Occipital lobe (tissue), 2 donors: ENCODE results near the gene ASB10. TPM values are rescaled to one million over a fixed set of nuclear protein-coding genes. Genes with fewer than 3 reads are reported as not detected.
A peak's percentile ranks its signal among the peaks of the same experiment; 100 is the strongest.

ENCODE experiments used
- DNase-seq: peaks from one replicate; lab custom pipeline; 2025; lab: John Stamatoyannopoulos, UW
- total RNA-seq: library from RNA; depleted of rRNA; stranded (reverse); fragments of >200 nt; gene quantifications from one replicate; pipeline ENCODE4 v1.2.3, GENCODE V29; 2014

Gene ASB10
- total RNA-seq, 1 donor from 2014 or later = not detected

DNA sequence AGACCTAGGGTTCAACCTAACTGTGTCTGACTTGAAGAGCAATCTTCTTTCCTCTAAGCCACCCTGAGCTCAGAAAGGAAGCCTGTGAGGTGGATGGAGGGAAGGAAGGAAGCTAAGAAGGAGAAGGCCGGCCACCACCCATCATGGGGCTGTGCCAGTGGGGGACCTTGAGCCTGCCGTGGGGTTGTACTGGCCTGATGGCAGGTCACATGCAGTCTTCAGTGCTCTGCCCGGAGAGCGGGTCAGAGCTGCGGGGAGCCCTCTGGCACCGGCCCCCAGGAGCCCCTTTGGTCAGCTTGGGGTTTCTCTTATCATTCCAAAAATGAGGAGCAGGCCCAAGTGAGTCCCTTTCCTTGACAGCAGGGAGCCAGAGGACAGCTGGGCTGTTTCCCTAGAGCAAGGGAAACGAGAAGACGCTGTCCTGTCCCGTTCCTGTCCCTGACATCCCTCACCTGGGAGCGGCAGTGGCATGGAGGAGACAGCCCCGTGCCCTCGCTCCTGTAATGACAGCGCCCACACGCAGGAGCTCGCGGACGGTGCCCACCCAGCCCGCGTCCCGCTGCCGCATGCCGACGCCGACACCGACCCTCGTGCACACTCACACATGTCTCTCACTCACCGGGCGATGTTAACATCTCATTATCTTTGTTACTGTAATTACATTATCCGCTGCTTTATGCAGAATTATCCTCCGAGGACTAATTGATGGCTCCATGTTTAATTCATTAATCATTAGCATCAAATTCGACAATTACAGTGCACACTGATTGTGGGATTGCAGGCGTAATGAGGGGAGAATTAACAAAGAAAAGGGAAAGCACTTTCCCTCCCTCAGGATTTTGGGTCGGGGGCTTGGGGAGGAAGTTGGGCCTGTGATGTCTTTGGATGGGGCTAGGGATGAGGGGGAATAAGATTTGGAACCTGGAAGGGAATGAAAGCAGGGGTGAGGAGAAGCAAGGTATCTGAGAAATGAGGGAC is 50.9 kb downstream of the ASB10 start:
- DNase-seq = no peak

- no peak for DNase-seq
Observed at GRCh38 chr7:151135525-151135845, 51.6 kb downstream of the ASB10 start.

DNA sequence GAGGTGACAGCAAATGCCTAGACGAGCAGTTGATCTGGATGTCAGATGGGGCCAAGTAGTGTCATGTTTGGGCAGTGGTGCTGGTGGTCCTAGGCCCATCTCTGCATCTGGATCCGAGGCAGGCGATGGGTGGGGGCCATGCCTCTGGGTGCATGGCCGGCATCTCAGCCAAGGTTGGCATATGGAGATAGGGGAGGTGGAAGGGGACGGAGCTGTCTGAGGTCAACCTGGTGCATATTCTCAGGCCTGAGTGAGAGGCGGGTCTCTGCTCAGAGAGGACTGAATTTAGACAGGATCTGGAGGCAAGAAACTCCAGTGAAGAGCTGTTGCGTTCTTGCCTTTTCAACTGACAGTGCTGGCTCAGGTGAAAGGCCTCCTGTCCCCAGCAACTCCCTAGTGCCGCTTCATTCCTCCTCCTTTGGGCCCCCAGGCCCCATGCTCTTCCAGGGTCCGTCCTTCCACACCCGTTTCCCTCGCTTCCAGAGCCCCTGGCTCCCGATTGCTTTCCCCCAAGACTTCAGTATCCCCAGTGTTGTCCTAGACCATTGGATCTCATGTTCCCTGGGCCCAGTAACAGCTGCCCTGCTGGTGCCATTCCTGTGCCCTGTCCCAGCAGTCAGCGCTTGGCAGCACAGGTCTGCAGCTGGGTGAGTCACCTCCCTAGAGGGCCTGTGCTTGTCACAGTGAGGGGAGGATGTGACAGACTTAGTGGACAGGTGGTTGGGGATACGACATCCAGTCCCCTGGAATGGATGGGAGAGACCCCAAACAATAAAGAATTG is 52.1 kb downstream of the ASB10 start:
- DNase-seq = no peak

DNA sequence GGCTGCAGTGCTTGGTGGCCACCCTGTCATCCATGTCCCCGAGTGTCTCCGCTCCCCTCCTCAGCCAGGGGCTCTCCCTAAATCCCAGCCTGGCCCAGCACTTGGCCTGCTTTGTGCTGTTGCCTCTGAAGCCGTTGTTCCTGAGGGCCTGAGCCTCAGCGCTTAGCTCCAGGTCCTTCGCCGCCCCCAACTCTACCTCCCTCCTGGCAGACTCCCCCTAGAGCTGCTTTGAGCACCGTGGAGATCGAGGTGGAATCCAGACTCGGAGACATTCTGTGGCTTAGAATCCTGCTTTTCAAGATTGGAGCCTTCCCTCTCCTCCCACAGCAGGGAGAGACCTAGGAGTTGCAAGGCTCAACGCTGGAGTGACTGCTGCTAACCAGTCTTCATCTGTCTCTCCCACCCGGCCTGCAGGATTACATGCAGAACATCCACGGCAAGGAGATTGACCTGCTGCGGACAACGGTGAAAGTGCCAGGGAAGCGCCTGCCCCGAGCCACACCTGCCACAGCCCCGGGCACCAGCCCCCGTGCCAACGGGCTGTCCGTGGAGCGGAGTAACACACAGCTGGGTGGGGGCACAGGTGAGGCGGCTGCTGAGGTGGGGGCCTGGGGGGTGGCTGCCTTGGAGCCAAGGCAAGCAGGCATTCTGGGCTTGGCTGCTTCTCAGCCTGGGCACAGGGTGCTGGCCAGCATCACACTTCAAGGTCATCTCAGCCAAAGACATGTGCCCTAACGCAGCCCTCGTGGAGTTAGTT is 52.9 kb downstream of the ASB10 start:
- DNase-seq = no peak

GRCh38 chr7:151133266-151133985 is 53.6 kb downstream of the ASB10 start:
- no peak for DNase-seq

- no peak for DNase-seq
Observed at GRCh38 chr7:151132461-151133205, 54.4 kb downstream of the ASB10 start.

GRCh38 chr7:151131592-151132293 is 55.3 kb downstream of the ASB10 start:
- DNase-seq = peak; percentile 48

GRCh38 chr7:151131224-151131591 is 55.8 kb downstream of the ASB10 start:
- DNase-seq = no peak

- no peak for DNase-seq
Observed at GRCh38 chr7:151130741-151131157, 56.3 kb downstream of the ASB10 start.

DNA sequence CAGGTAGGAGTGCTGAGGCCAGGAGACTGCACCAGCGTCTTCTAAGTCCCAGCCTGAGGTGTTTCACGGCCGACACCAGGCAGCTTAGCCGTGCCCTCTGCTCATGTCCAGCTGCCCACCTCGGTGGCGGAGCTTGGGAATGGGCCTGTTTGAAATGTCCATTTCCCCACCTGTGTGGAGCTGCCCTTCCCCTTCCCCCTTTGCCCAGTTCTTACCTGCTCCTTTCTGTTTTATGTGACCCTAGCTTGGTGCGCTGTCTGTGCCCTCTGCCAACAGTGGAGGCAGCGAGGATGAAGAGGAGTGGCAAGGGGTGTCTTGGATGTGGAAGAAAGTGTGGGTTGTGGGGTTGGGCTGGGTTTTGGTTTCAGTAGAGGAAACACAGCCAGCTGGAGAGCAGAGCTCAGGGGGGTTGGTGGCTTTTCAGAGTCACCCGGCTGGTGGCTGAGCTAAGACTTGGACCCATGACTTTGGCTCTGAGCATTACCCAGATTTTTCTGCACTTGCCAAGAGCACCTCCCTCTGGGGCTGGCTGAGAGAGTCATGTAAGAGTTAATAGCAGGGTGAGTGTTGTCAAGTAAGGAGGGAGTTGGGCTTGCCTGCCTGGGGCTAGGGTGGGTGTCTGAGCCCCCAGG is 57.0 kb downstream of the ASB10 start:
- DNase-seq = no peak

- no peak for DNase-seq
Observed at GRCh38 chr7:151129117-151129959, 57.7 kb downstream of the ASB10 start.

DNA sequence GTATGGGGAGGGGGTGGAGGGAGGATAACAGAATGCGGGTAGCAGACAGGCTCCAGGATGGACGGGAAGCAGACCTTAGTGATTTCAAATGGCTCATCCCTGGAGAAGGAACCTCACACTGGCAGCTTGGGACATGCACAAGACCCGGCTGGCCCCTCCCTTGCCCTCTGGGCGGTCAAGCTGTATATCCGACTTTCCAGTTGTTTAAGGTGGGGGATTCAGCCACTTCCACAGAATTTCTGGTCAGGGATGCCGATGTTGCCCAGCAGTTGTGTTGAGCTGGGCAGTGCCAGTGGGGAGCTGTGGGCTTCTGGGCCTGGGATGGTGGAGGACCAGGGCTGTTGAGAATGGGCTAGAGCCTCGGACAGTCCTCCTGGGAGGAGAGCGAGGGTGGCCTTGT is 58.3 kb downstream of the ASB10 start:
- no peak for DNase-seq

DNA sequence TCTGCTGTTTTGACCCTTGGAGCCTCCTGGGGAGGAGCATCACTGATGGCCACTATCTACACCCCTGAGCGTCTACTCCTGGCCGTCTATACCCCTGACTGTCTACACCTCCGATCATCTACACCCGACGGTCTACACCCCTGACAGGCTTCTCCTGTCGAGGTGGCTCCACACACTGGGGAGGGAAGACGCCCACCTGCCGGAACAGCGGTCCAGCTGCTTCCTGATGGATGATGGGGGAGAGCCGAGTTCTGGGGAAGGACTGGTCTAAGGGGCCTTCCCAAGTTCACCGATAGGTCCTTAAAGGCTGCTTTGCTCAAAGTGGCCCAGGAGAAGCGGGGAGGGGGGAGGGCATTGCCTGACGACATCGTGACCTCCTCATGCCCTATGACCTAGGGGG is 58.9 kb downstream of the ASB10 start:
- DNase-seq = no peak

GRCh38 chr7:151126491-151127137 is 60.4 kb downstream of the ASB10 start:
- DNase-seq = no peak

- DNase-seq = no peak
Observed at GRCh38 chr7:151125846-151126481, 61.1 kb downstream of the ASB10 start.
